SK-N-SH (cell line): Measurements from ENCODE around the gene CACNA2D1. TPM values are rescaled to one million over a fixed set of nuclear protein-coding genes. Genes with fewer than 3 reads are reported as not detected.
A peak's percentile ranks its signal among the peaks of the same experiment; 100 is the strongest.

ENCODE experiments used
- CTCF ChIA-PET: fragments of 300-600, 350-600 bp; formaldehyde crosslinking; extraction: SDS; loops from one replicate; lab custom pipeline; 2021; lab: Yijun Ruan, JAX
- POLR2A ChIA-PET: fragments of 350-600 bp; sonication (Branson Sonifier 250); formaldehyde crosslinking; extraction: SDS; loops from one replicate; lab custom pipeline; 2020; ENCODE audit warnings: antibody characterized with exemption, inconsistent platforms; lab: Yijun Ruan, JAX
- DNase-seq: peaks from one replicate; pipeline ENCODE4 v3.0.0; 2012
- H2AFZ ChIP-seq: fragments of 200-600 bp; sonication (generic); 2 replicates; pipeline ENCODE4 v1.8.1; 2016; ENCODE audit warnings: antibody characterized with exemption, mild to moderate bottlenecking, low read depth
- H3F3A ChIP-seq: fragments of 200-600 bp; sonication (generic); replicated peaks from 2 replicates; pipeline ENCODE3; 2016; ENCODE audit warnings: antibody characterized with exemption, mild to moderate bottlenecking; ENCODE audit not compliant: insufficient read depth
- H3K27ac ChIP-seq, 2 experiments: fragments of 200-500 bp in 1 of 2; fragments of 200-600 bp in 1 of 2; sonication (Bioruptor generic) in 1 of 2; sonication (generic), shearing (Covaris generic) in 1 of 2; 2 replicates each; pipeline versions ENCODE4 v1.5.1 to v1.6.1; 2014 to 2016; ENCODE audit warnings: low read depth in 2 of 2, inconsistent platforms in 1 of 2, low read length in 1 of 2, mild to moderate bottlenecking in 1 of 2, mixed read lengths in 1 of 2
- H3K27me3 ChIP-seq: fragments of 200-600 bp; sonication (generic), shearing (Covaris generic); 2 replicates; pipeline ENCODE4 v1.6.1; 2016; ENCODE audit warnings: mixed run types; ENCODE audit not compliant: insufficient read depth
- H3K36me3 ChIP-seq, 2 experiments: fragments of 200-500 bp in 1 of 2; fragments of 200-600 bp in 1 of 2; sonication (Bioruptor generic) in 1 of 2; sonication (generic) in 1 of 2; replicated peaks in 1 of 2; 2 replicates each; pipeline versions ENCODE3 to v1.5.1; 2014 to 2016; ENCODE audit warnings: low read length in 1 of 2, mild to moderate bottlenecking in 1 of 2; ENCODE audit not compliant: insufficient read depth in 2 of 2, control insufficient read depth in 1 of 2
- H3K4me1 ChIP-seq, 2 experiments: fragments of 200-500 bp in 1 of 2; fragments of 200-600 bp in 1 of 2; sonication (Bioruptor generic) in 1 of 2; sonication (generic), shearing (Covaris generic) in 1 of 2; 2 replicates each; pipeline versions ENCODE4 v1.5.1 to v1.6.1; 2014 to 2016; ENCODE audit warnings: low read depth in 1 of 2, low read length in 1 of 2, mixed run types in 1 of 2; ENCODE audit not compliant: insufficient read depth in 2 of 2, control insufficient read depth in 1 of 2
- H3K4me2 ChIP-seq: fragments of 200-600 bp; sonication (generic), shearing (Covaris generic); 2 replicates; pipeline ENCODE4 v1.6.1; 2017; ENCODE audit warnings: mixed run types
- H3K4me3 ChIP-seq, 2 experiments: fragments of 200-500 bp in 1 of 2; fragments of 200-600 bp in 1 of 2; sonication (Bioruptor generic) in 1 of 2; sonication (generic), shearing (Covaris generic) in 1 of 2; 2 replicates each; pipeline versions ENCODE4 v1.5.1 to v1.8.1; 2014 to 2016; ENCODE audit warnings: low read depth in 2 of 2, inconsistent platforms in 1 of 2, low read length in 1 of 2, mild to moderate bottlenecking in 1 of 2, mixed read lengths in 1 of 2, moderate library complexity in 1 of 2
- H3K79me2 ChIP-seq: fragments of 200-600 bp; sonication (generic); 2 replicates; pipeline ENCODE4 v1.8.1; 2017; ENCODE audit warnings: mild to moderate bottlenecking; ENCODE audit not compliant: insufficient read depth
- H3K9ac ChIP-seq: fragments of 200-600 bp; sonication (generic); 2 replicates; pipeline ENCODE4 v1.6.1; 2017; ENCODE audit warnings: mixed run types
- H3K9me2 ChIP-seq: fragments of 200-600 bp; sonication (generic); 2 replicates; pipeline ENCODE4 v1.6.1; 2017; ENCODE audit warnings: mixed run types
- H3K9me3 ChIP-seq: fragments of 200-600 bp; sonication (generic); 2 replicates; pipeline ENCODE4 v1.6.1; 2017; ENCODE audit warnings: mixed run types, mild to moderate bottlenecking, moderate library complexity
- H4K20me1 ChIP-seq: fragments of 200-600 bp; sonication (generic); 2 replicates; pipeline ENCODE4 v1.6.1; 2017; ENCODE audit warnings: mild to moderate bottlenecking, mixed run types; ENCODE audit not compliant: insufficient read depth
- CHD2 ChIP-seq: fragments of 150-350 bp; IDR thresholded peaks from 2 replicates; pipeline ENCODE4 v1.6.1; 2018; ENCODE audit warnings: low read length; ENCODE audit not compliant: partially characterized antibody
- ELF1 ChIP-seq: IDR thresholded peaks from 2 replicates; pipeline ENCODE4 v1.4.0; 2012
- FOXJ3 ChIP-seq: sonication (generic); formaldehyde crosslinking; IDR thresholded peaks from 2 replicates; pipeline ENCODE4 v1.5.1; 2020; ENCODE audit warnings: mild to moderate bottlenecking, missing genetic modification reagents
- FOXM1 ChIP-seq: IDR thresholded peaks from 2 replicates; pipeline ENCODE4 v1.4.0; 2012; ENCODE audit warnings: low read depth, mild to moderate bottlenecking
- GABPA ChIP-seq: IDR thresholded peaks from 2 replicates; pipeline ENCODE4 v1.4.0; 2012; ENCODE audit warnings: low read depth, mild to moderate bottlenecking
- JUND ChIP-seq: IDR thresholded peaks from 2 replicates; pipeline ENCODE4 v1.4.0; 2012
- MEF2A ChIP-seq: IDR thresholded peaks from 2 replicates; pipeline ENCODE4 v1.4.0; 2012; ENCODE audit warnings: low read depth, borderline replicate concordance
- MXI1 ChIP-seq: IDR thresholded peaks from 2 replicates; pipeline ENCODE4 v1.6.1; 2012; ENCODE audit warnings: mild to moderate bottlenecking, low read depth, low read length, improper control_type of control experiment
- NFIC ChIP-seq: IDR thresholded peaks from 2 replicates; pipeline ENCODE4 v1.4.0; 2012; ENCODE audit warnings: borderline replicate concordance
- RAD21 ChIP-seq: IDR thresholded peaks from 2 replicates; pipeline ENCODE4 v1.6.1; 2012; ENCODE audit warnings: mild to moderate bottlenecking, low read length
- RCOR1 ChIP-seq: fragments of 150-350 bp; IDR thresholded peaks from 2 replicates; pipeline ENCODE4 v1.6.1; 2017; ENCODE audit warnings: antibody characterized with exemption, low read length
- RXRA ChIP-seq: IDR thresholded peaks from 2 replicates; pipeline ENCODE4 v1.4.0; 2012; ENCODE audit warnings: low read depth, mild to moderate bottlenecking, borderline replicate concordance
- SIN3A ChIP-seq: IDR thresholded peaks from 2 replicates; pipeline ENCODE4 v1.6.1; 2012; ENCODE audit warnings: low read depth, mild to moderate bottlenecking, low read length, moderate library complexity, borderline replicate concordance
- SMC3 ChIP-seq: IDR thresholded peaks from 2 replicates; pipeline ENCODE4 v1.6.1; 2012; ENCODE audit warnings: low read depth, low read length, improper control_type of control experiment
- TAF1 ChIP-seq: IDR thresholded peaks from 2 replicates; pipeline ENCODE4 v1.6.1; 2012; ENCODE audit warnings: low read depth, mild to moderate bottlenecking, low read length, moderate library complexity, borderline replicate concordance
- TCF12 ChIP-seq: IDR thresholded peaks from 2 replicates; pipeline ENCODE4 v1.4.0; 2012
- YY1 ChIP-seq: IDR thresholded peaks from 2 replicates; pipeline ENCODE4 v1.4.0; 2012; ENCODE audit warnings: low read depth, mild to moderate bottlenecking
- WGBS: methylation state at CpG from one replicate; pipeline ENCODE4 v1.1.6; 2017; ENCODE audit warnings: low lambda C conversion rate; 5-methylcytosine and 5-hydroxymethylcytosine counted together
- polyA plus RNA-seq, 3 experiments: library from polyadenylated mRNA; depleted of rRNA; stranded (reverse); fragments of >200 nt; gene quantifications; 2 replicates each; pipeline ENCODE4 v1.2.3, GENCODE V29; 2012
- TF ChIP-seq, protein P1 (sequence below): IDR thresholded peaks from 2 replicates; pipeline ENCODE4; 2012
- TF ChIP-seq, protein P2 (sequence below): fragments of 150-350 bp; IDR thresholded peaks from 2 replicates; pipeline ENCODE4 v1.6.1; 2016; ENCODE audit warnings: mild to moderate bottlenecking, low read depth, low read length

Gene CACNA2D1
- polyA plus RNA-seq, 1 of the 3 experiments (the other 2 are of a cell fraction), result 3.4 TPM

DNA sequence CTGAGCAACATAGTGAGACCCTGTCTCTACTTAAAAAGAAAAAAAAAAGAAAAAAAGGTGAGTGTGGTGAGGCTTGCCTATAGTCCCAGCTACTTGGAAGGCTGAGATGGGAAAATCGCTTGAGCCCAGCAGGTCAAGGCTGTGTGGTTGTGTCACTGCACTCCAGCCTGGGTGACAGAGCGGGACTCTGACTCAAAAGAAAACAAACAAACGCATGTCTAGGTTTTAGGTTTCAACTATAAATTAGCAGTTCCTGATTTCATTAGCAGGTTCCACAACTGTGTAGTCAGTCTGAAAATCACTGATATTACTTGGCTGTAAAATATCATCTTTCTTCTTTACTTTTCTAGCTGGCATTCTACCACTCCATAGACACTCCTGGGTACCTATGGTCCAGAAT is 518.0 kb downstream of the CACNA2D1 start:
- Histone ChIP-seq H3K4me3 (no peak overlapping the region), H3K79me2 (no peaks in the 10 kb centered on the region), H4K20me1 (no peaks in the 10 kb centered on the region), H2AFZ (no peak overlapping the region)
- no peak for DNase-seq
- TF ChIP-seq JUND (no peak), RXRA (no peak), FOXJ3 (no peak), MEF2A (no peak), GABPA (no peak), TCF12 (no peak), NFIC (no peak), RAD21 (no peak), SIN3A (no peak), YY1 (no peak)
- TF ChIP-seq, protein P1, sequence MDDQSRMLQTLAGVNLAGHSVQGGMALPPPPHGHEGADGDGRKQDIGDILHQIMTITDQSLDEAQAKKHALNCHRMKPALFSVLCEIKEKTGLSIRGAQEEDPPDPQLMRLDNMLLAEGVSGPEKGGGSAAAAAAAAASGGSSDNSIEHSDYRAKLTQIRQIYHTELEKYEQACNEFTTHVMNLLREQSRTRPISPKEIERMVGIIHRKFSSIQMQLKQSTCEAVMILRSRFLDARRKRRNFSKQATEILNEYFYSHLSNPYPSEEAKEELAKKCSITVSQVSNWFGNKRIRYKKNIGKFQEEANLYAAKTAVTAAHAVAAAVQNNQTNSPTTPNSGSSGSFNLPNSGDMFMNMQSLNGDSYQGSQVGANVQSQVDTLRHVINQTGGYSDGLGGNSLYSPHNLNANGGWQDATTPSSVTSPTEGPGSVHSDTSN, result no peak
- TF ChIP-seq, all 33 proteins: peak for 0
- Histone ChIP-seq H3K9ac (no peak overlapping the region), H3K9me3 (no peaks in the 10 kb centered on the region), H3K27me3 (no peaks in the 10 kb centered on the region), H3K36me3 (no peaks in the 10 kb centered on the region), H3K27ac (no peak overlapping the region), H3K4me2 (0 out of 2 replicates have a peak overlapping the region, but pooled peaks have one; percentile 1), H3K9me2 (no peaks in the 10 kb centered on the region), H3F3A (peaks cover 5% of the 10 kb centered on the region), H3K4me1 (peaks cover 4 to 8% of the 10 kb centered on the region in 2 experiments; a peak in 2 of 4 replicates)
- WGBS, result 95% methylated on average over 3 of the region's 3 CpGs
- CTCF ChIA-PET, result interaction anchor here (0.6 to 1.3 kb wide), 2 partner anchors 12 to 59 kb away, joined by 3 to 4 read pairs; no protein-coding TSS in a partner anchor
- POLR2A ChIA-PET, result no interaction called here

DNA sequence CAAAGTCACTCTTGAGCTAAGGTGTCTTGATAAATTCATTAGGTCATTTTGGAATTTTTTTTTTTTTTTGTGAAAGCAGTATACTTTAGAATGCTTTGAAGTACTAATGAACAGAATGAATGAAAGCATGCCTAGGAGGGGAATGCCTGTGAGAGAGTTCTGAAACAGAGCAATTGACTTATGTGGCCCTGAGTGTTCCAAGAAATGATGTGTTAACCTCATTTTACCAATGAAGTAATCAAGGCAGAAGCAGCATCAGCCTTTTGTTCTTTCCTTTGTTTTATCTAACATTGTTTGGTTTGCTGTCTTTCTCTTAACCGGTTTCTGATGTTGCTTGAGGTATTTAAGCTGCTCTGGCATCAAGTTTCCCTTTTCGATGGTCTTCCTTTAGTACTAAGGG is 519.1 kb downstream of the CACNA2D1 start:
- CTCF ChIA-PET, result no interaction called here
- TF ChIP-seq TCF12 (no peak), JUND (no peak), MEF2A (no peak), CHD2 (no peak), TAF1 (no peak), FOXM1 (no peak), FOXJ3 (no peak), MXI1 (no peak), ELF1 (no peak), SMC3 (no peak), RCOR1 (no peak), YY1 (no peak), SIN3A (no peak), GABPA (no peak)
- TF ChIP-seq, protein P2, sequence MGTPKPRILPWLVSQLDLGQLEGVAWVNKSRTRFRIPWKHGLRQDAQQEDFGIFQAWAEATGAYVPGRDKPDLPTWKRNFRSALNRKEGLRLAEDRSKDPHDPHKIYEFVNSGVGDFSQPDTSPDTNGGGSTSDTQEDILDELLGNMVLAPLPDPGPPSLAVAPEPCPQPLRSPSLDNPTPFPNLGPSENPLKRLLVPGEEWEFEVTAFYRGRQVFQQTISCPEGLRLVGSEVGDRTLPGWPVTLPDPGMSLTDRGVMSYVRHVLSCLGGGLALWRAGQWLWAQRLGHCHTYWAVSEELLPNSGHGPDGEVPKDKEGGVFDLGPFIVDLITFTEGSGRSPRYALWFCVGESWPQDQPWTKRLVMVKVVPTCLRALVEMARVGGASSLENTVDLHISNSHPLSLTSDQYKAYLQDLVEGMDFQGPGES, result no peak

More for the DNA sequence above, 519.1 kb downstream of the CACNA2D1 start:
- Histone ChIP-seq H3K4me3 (no peak overlapping the region), H3F3A (peaks cover 3% of the 10 kb centered on the region), H3K4me1 (peaks cover 2 to 8% of the 10 kb centered on the region in 2 experiments; a peak in 2 of 4 replicates), H3K9me2 (no peaks in the 10 kb centered on the region), H3K27me3 (no peaks in the 10 kb centered on the region), H2AFZ (no peak overlapping the region), H3K36me3 (no peaks in the 10 kb centered on the region), H4K20me1 (no peaks in the 10 kb centered on the region), H3K9me3 (no peaks in the 10 kb centered on the region), H3K4me2 (no peak overlapping the region), H3K79me2 (no peaks in the 10 kb centered on the region), H3K27ac (no peak overlapping the region), H3K9ac (no peak overlapping the region)
- WGBS, result 90% methylated on average over 2 of the region's 2 CpGs
- POLR2A ChIA-PET, result no interaction called here
- no peak for DNase-seq
